Panc1 (cell line): ENCODE measurements around the gene SMOC2. TPM values are rescaled to one million over a fixed set of nuclear protein-coding genes. Genes with fewer than 3 reads are reported as not detected.

Source experiments
- ATAC-seq: fragments of 200-7000 bp; cut with Tn5 transposase; 2 replicates; pipeline ENCODE4 v1.9.1; 2020; ENCODE audit warnings: mild to moderate bottlenecking, moderate library complexity
- BruUV-seq: library from RNA; stranded (reverse); fragments of 400-500 nt; replicated peaks from 2 replicates; lab custom pipeline; 2021; lab: Mats Ljungman, UMichigan
- CTCF ChIA-PET: fragments of 300-600 bp; sonication (Branson Sonifier 250); formaldehyde crosslinking; loops from one replicate; lab custom pipeline; 2022; ENCODE audit warnings: antibody characterized with exemption; lab: Charles Lee
- POLR2A ChIA-PET: fragments of 300-600 bp; sonication (Branson Sonifier 250); formaldehyde crosslinking; loops from one replicate; lab custom pipeline; 2022; ENCODE audit warnings: antibody characterized with exemption; lab: Charles Lee
- DNase-seq: peaks from one replicate; pipeline ENCODE4 v3.0.0-alpha.2; 2010; ENCODE audit warnings: low read depth, low spot score
- H3K27ac ChIP-seq: 2 replicates; pipeline ENCODE4 v1.5.1; 2011; ENCODE audit warnings: mild to moderate bottlenecking, low read length, inconsistent platforms
- H3K27me3 ChIP-seq: fragments of 200-500 bp; sonication (Bioruptor generic); 2 replicates; pipeline ENCODE4 v1.6.0; 2014; ENCODE audit warnings: low read length, inconsistent platforms; ENCODE audit not compliant: control insufficient read depth, insufficient read depth
- H3K36me3 ChIP-seq: fragments of 200-500 bp; sonication (Bioruptor generic); 2 replicates; pipeline ENCODE4 v1.5.1; 2014; ENCODE audit warnings: inconsistent platforms, mild to moderate bottlenecking, low read length, moderate library complexity; ENCODE audit not compliant: control insufficient read depth, insufficient read depth
- H3K4me1 ChIP-seq: 2 replicates; pipeline ENCODE4 v1.5.1; 2011; ENCODE audit warnings: inconsistent platforms, mild to moderate bottlenecking, low read length, moderate library complexity; ENCODE audit not compliant: control insufficient read depth, insufficient read depth
- H3K4me3 ChIP-seq, 2 experiments: 2 replicates each; pipeline ENCODE4 v1.5.1; 2011 to 2012; ENCODE audit warnings: low read depth in 2 of 2, low read length in 2 of 2, mild to moderate bottlenecking in 2 of 2, inconsistent platforms in 1 of 2, moderate library complexity in 1 of 2
- H3K9me3 ChIP-seq: fragments of 200-500 bp; sonication (Bioruptor generic); 2 replicates; pipeline ENCODE4 v1.5.1; 2014; ENCODE audit warnings: low read depth, mild to moderate bottlenecking, inconsistent platforms, low read length, moderate library complexity; ENCODE audit not compliant: control insufficient read depth, insufficient read depth
- CTCF ChIP-seq: fragments of 450-650 bp; IDR thresholded peaks from 2 replicates; pipeline ENCODE4 v1.5.1; 2017; ENCODE audit warnings: mild to moderate bottlenecking
- POLR2AphosphoS5 ChIP-seq: IDR thresholded peaks from 2 replicates; pipeline ENCODE4 v1.6.1; 2012; ENCODE audit warnings: mild to moderate bottlenecking, low read depth, low read length, moderate library complexity
- REST ChIP-seq, 2 experiments: IDR thresholded peaks; 2 replicates each; pipeline ENCODE4 v1.6.1; 2011 to 2012; ENCODE audit warnings: low read depth in 2 of 2, control low read depth in 1 of 2, low read length in 1 of 2, mild to moderate bottlenecking in 1 of 2, moderate library complexity in 1 of 2; ENCODE audit not compliant: insufficient read depth in 1 of 2
- SIN3A ChIP-seq: IDR thresholded peaks from 2 replicates; pipeline ENCODE4 v1.6.1; 2012; ENCODE audit warnings: low read depth, mild to moderate bottlenecking, low read length, moderate library complexity, borderline replicate concordance; ENCODE audit not compliant: insufficient read depth
- TCF7L2 ChIP-seq: IDR thresholded peaks from 2 replicates; pipeline ENCODE4 v1.6.1; 2011; ENCODE audit warnings: mild to moderate bottlenecking, low read depth, low read length, inconsistent platforms
- in situ Hi-C: cut with HindIII; loops from 2 replicates; pipeline ENCODE4 v1.10.0; 2016; ENCODE audit warnings: low sequenced_read_pairs, low pct_unique_long_range_greater_than_20kb
- intact Hi-C: fragments of 100-400 bp; cut with micrococcal nuclease; formaldehyde crosslinking; loops from one replicate; pipeline ENCODE4 v1.10.0; 2022; ENCODE audit not compliant: unreplicated experiment
- total RNA-seq: library from RNA; stranded (reverse); gene quantifications from one replicate; pipeline ENCODE4 v1.2.1, GENCODE V29; 2021; ENCODE audit not compliant: unreplicated experiment

The SMOC2 gene
- total RNA-seq, 1 experiment from 2014 or later = 0.13 TPM

- Histone ChIP-seq H3K27me3 (peaks cover 39% of the 10 kb centered on the region), H3K4me3 (no peak overlapping the region), H3K27ac (no peak overlapping the region), H3K36me3 (no peaks in the 10 kb centered on the region), H3K9me3 (no peaks in the 10 kb centered on the region), H3K4me1 (no peaks in the 10 kb centered on the region)
- no peak for ATAC-seq
- intact Hi-C loops (no loop called here), in situ Hi-C loops (no loop called here)
- TF ChIP-seq POLR2AphosphoS5 (no peak), TCF7L2 (no peak), CTCF (no peak), REST (IDR thresholded peaks at IDR 0.05; ENCODE audit: insufficient read depth in 1 of 2, low read depth in 2 of 2, low read length in 1 of 2) (no peak), SIN3A (no peak)
- DNase-seq = no peak
- BruUV-seq = no TSS peak
- ChIA-PET CTCF (no interaction called here), POLR2A (no interaction called here)
Observed at GRCh38 chr6:168504366-168504765, 63.4 kb downstream of the SMOC2 start.

- no peak overlapping the region for H3K4me3 ChIP-seq
- CTCF ChIA-PET = no interaction called here
- no peak overlapping the region for H3K27ac ChIP-seq
- no peak for ATAC-seq
- TF ChIP-seq TCF7L2 = no peak
- TF ChIP-seq SIN3A = no peak
- no peak for TF ChIP-seq POLR2AphosphoS5
- no peak for TF ChIP-seq REST (IDR thresholded peaks at IDR 0.05; ENCODE audit: insufficient read depth in 1 of 2, low read depth in 2 of 2, low read length in 1 of 2)
- TF ChIP-seq CTCF = no peak
- H3K9me3 ChIP-seq = no peaks in the 10 kb centered on the region
- no TSS peak for BruUV-seq
- POLR2A ChIA-PET = interaction anchor here (0.7 kb wide), 1 partner anchor 38 kb away, joined by 3 read pairs; no protein-coding TSS in a partner anchor
- DNase-seq = no peak
- intact Hi-C loops (no loop called here), in situ Hi-C loops (no loop called here)
- peaks cover 48% of the 10 kb centered on the region for H3K27me3 ChIP-seq
- no peaks in the 10 kb centered on the region for H3K36me3 ChIP-seq
- H3K4me1 ChIP-seq = no peaks in the 10 kb centered on the region
Observed at GRCh38 chr6:168506460-168506859, 65.5 kb downstream of the SMOC2 start.
